SJSA1 (cell line): ENCODE data around the gene PCDHB9. TPM values are rescaled to one million over a fixed set of nuclear protein-coding genes. Genes with fewer than 3 reads are reported as not detected.
"Not testable (repeated sequence)": the region's sequence is repeated elsewhere in the genome, so short reads cannot be mapped to it uniquely, and the experiment has no call there.

Experiments used
- DNase-seq, 2 experiments: peaks; one replicate each; pipeline ENCODE4 v3.0.0-alpha.2; 2015 to 2020; ENCODE audit warnings: low spot score in 2 of 2, low read depth in 1 of 2
- H3K27ac ChIP-seq: fragments of 250-450 bp; sonication (Bioruptor Pico); 2 replicates; pipeline ENCODE4 v1.5.1; 2020; ENCODE audit warnings: mild to moderate bottlenecking, moderate library complexity
- H3K27me3 ChIP-seq: fragments of 250-450 bp; sonication (Bioruptor Pico); replicated peaks from 2 replicates; pipeline ENCODE4 v1.5.1; 2020; ENCODE audit warnings: mild to moderate bottlenecking, moderate library complexity
- H3K36me3 ChIP-seq: fragments of 250-450 bp; sonication (Bioruptor Pico); 2 replicates; pipeline ENCODE4 v1.5.1; 2020; ENCODE audit warnings: mild to moderate bottlenecking
- H3K4me1 ChIP-seq: fragments of 250-450 bp; sonication (Bioruptor Pico); replicated peaks from 2 replicates; pipeline ENCODE4 v1.6.1; 2021; ENCODE audit warnings: mild to moderate bottlenecking
- H3K4me3 ChIP-seq: fragments of 250-450 bp; sonication (Bioruptor Pico); 2 replicates; pipeline ENCODE4 v1.5.1; 2020; ENCODE audit warnings: mild to moderate bottlenecking
- H3K9me3 ChIP-seq: fragments of 250-450 bp; sonication (Bioruptor Pico); replicated peaks from 2 replicates; pipeline ENCODE4 v1.5.1; 2020; ENCODE audit warnings: mild to moderate bottlenecking
- total RNA-seq: library from RNA; depleted of rRNA; stranded (reverse); fragments of >200 nt; shearing (Covaris generic); gene quantifications from 2 replicates; pipeline ENCODE4 v1.2.3, GENCODE V29; 2014

The PCDHB9 gene
- total RNA-seq, 1 experiment from 2014 or later, result 2.7 TPM

DNA sequence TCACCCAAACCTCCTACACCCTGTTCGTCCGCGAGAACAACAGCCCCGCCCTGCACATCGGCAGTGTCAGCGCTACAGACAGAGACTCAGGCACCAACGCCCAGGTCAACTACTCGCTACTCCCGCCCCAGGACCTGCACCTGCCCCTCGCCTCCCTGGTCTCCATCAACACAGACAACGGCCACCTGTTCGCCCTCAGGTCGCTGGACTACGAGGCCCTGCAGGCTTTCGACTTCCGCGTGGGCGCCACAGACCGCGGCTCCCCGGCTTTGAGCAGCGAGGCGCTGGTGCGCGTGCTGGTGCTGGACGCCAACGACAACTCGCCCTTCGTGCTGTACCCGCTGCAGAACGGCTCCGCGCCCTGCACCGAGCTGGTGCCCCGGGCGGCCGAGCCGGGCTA, 14.2 kb downstream of the PCDHB9 start:
- not testable (repeated sequence) for H3K4me1 ChIP-seq, H3K4me3 ChIP-seq, H3K36me3 ChIP-seq, H3K27ac ChIP-seq, DNase-seq, H3K27me3 ChIP-seq
- peaks cover 13% of the 10 kb centered on the region; the same call in 1 of the 2 replicates for H3K9me3 ChIP-seq

DNA sequence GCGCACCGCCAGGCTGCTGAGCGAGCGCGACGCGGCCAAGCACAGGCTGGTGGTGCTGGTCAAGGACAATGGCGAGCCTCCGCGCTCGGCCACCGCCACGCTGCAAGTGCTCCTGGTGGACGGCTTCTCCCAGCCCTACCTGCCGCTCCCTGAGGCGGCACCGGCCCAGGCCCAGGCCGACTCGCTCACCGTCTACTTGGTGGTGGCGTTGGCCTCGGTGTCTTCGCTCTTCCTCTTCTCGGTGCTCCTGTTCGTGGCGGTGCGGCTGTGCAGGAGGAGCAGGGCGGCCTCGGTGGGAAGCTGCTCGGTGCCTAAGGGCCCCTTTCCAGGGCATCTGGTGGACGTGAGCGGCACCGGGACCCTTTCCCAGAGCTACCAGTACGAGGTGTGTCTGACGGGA, 14.7 kb downstream of the PCDHB9 start:
- H3K4me1 ChIP-seq, H3K27me3 ChIP-seq, H3K4me3 ChIP-seq, DNase-seq, H3K36me3 ChIP-seq, H3K27ac ChIP-seq: not testable (repeated sequence)
- peaks cover 13% of the 10 kb centered on the region; the same call in 1 of the 2 replicates for H3K9me3 ChIP-seq

DNA sequence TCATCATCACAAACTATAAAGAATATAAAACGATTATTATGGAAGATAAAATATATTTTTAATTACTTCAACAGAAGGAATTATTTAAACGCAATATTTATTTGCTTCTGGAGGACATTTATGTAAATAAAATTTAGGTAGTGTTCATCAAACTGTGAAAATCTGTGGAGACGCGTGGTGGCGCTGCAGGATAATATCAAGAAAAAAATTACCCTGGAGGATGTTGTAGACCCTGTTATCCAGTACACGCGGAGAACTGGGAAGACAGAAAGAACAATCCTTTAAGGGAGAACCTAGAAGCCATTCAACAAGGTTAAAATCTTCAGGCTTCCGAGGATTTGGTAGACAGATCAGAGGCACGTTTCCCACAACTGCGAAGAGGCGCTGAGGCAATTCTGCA, 21.5 kb downstream of the PCDHB9 start, which contains the start of gene PCDHB12:
PCDHB12 (plus strand) TSS at position 242 of the 400 bp plus-strand sequence. CDS start 189 bp downstream, outside the sequence.
- Histone ChIP-seq H3K9me3 (no peaks in the 10 kb centered on the region), H3K27ac (no peak within 1 kb of the TSS), H3K4me1 (no peaks in the 10 kb centered on the region), H3K4me3 (peak within 1 kb of the TSS; percentile 13; the same call in 1 of the 2 replicates), H3K27me3 (no peaks in the 10 kb centered on the region), H3K36me3 (no peaks in the 10 kb centered on the region)
- peak in 1 of 2 experiments; percentile 15 for DNase-seq

DNA sequence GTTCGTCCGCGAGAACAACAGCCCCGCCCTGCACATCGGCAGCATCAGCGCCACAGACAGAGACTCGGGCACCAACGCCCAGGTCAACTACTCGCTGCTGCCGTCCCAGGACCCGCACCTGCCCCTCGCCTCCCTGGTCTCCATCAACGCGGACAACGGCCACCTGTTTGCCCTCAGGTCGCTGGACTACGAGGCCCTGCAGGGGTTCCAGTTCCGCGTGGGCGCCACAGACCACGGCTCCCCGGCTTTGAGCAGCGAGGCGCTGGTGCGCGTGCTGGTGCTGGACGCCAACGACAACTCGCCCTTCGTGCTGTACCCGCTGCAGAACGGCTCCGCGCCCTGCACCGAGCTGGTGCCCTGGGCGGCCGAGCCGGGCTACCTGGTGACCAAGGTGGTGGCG, 23.3 kb downstream of the PCDHB9 start:
- H3K36me3 ChIP-seq, H3K4me3 ChIP-seq, H3K4me1 ChIP-seq, H3K27me3 ChIP-seq, DNase-seq, H3K27ac ChIP-seq, H3K9me3 ChIP-seq: not testable (repeated sequence)

DNA sequence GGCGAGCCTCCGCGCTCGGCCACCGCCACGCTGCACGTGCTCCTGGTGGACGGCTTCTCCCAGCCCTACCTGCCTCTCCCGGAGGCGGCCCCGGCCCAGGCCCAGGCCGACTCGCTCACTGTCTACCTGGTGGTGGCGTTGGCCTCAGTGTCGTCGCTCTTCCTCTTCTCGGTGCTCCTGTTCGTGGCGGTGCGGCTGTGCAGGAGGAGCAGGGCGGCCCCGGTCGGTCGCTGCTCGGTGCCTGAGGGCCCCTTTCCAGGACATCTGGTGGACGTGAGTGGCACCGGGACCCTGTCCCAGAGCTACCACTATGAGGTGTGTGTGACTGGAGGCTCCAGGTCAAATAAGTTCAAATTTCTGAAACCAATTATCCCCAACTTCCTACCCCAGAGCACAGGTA, 23.9 kb downstream of the PCDHB9 start:
- not testable (repeated sequence) for H3K9me3 ChIP-seq, H3K4me3 ChIP-seq, H3K4me1 ChIP-seq, H3K36me3 ChIP-seq, H3K27ac ChIP-seq, H3K27me3 ChIP-seq, DNase-seq

DNA sequence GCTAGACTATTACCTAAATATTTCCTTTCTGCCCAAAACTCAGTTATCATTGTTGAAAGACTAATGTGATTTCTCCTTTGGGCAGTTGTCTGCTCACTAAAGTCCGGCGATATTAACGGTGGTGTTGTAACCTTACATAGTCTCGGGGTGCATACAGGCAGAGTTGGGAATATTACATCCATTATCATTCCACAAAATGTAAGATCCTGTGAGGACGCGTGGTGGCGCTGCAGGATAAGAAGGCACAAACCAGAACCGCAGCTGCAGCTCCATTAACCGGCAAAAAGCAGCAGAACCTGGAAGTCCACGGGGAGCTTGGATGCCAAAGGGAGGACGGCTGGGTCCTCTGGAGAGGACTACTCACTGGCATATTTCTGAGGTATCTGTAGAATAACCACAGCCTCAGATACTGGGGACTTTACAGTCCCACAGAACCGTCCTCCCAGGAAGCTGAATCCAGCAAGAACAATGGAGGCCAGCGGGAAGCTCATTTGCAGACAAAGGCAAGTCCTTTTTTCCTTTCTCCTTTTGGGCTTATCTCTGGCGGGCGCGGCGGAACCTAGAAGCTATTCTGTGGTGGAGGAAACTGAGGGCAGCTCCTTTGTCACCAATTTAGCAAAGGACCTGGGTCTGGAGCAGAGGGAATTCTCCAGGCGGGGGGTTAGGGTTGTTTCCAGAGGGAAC, 26.8 kb downstream of the PCDHB9 start, which contains the start of gene PCDHB13:
PCDHB13 (plus strand) TSS at position 264 of the 684 bp plus-strand sequence; CDS start at position 469, 205 bp downstream.
- H3K36me3 ChIP-seq, DNase-seq, H3K9me3 ChIP-seq, H3K4me1 ChIP-seq, H3K27ac ChIP-seq, H3K4me3 ChIP-seq, H3K27me3 ChIP-seq: not testable (repeated sequence)

DNA sequence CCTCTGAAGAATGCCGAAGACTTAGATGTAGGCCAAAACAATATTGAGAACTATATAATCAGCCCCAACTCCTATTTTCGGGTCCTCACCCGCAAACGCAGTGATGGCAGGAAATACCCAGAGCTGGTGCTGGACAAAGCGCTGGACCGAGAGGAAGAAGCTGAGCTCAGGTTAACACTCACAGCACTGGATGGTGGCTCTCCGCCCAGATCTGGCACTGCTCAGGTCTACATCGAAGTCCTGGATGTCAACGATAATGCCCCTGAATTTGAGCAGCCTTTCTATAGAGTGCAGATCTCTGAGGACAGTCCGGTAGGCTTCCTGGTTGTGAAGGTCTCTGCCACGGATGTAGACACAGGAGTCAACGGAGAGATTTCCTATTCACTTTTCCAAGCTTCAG, 27.6 kb downstream of the PCDHB9 start:
- not testable (repeated sequence) for H3K4me3 ChIP-seq, H3K27ac ChIP-seq, H3K27me3 ChIP-seq, H3K36me3 ChIP-seq, H3K9me3 ChIP-seq, H3K4me1 ChIP-seq, DNase-seq

DNA sequence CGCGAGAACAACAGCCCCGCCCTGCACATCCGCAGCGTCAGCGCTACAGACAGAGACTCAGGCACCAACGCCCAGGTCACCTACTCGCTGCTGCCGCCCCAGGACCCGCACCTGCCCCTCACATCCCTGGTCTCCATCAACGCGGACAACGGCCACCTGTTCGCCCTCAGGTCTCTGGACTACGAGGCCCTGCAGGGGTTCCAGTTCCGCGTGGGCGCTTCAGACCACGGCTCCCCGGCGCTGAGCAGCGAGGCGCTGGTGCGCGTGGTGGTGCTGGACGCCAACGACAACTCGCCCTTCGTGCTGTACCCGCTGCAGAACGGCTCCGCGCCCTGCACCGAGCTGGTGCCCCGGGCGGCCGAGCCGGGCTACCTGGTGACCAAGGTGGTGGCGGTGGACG, 28.5 kb downstream of the PCDHB9 start:
- H3K27me3 ChIP-seq, DNase-seq, H3K36me3 ChIP-seq, H3K4me3 ChIP-seq, H3K9me3 ChIP-seq, H3K4me1 ChIP-seq, H3K27ac ChIP-seq: not testable (repeated sequence)

- not testable (repeated sequence) for H3K4me3 ChIP-seq, H3K27ac ChIP-seq, H3K4me1 ChIP-seq, H3K36me3 ChIP-seq, DNase-seq, H3K9me3 ChIP-seq, H3K27me3 ChIP-seq
Measured at GRCh38 chr5:141216035-141216434, 29.1 kb downstream of the PCDHB9 start.

GRCh38 chr5:141223112-141223783, 36.3 kb downstream of the PCDHB9 start, which contains the start of gene PCDHB14:
PCDHB14 (plus strand) TSS chr5:141223343; CDS start chr5:141223506, 163 bp downstream.
- no peaks in the 10 kb centered on the region for H3K4me1 ChIP-seq
- no peaks in the 10 kb centered on the region for H3K36me3 ChIP-seq
- peaks cover 2% of the 10 kb centered on the region; the same call in 1 of the 2 replicates for H3K9me3 ChIP-seq
- H3K4me3 ChIP-seq, result peak within 1 kb of the TSS; percentile 43
- DNase-seq, result peak in 1 of 2 experiments; percentile 74
- H3K27ac ChIP-seq, result no peak within 1 kb of the TSS
- no peaks in the 10 kb centered on the region for H3K27me3 ChIP-seq

DNA sequence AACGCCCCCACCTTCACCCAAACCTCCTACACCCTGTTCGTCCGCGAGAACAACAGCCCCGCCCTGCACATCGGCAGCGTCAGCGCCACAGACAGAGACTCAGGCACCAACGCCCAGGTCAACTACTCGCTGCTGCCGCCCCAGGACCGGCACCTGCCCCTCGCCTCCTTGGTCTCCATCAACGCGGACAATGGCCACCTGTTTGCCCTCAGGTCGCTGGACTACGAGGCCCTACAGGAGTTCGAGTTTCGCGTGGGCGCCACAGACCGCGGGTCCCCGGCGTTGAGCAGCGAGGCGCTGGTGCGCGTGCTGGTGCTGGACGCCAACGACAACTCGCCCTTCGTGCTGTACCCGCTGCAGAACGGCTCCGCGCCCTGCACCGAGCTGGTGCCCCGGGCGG, 37.9 kb downstream of the PCDHB9 start:
- H3K9me3 ChIP-seq, DNase-seq, H3K4me1 ChIP-seq: not testable (repeated sequence)

GRCh38 chr5:141225421-141225820, 38.5 kb downstream of the PCDHB9 start:
- not testable (repeated sequence) for H3K27me3 ChIP-seq, H3K9me3 ChIP-seq, H3K4me3 ChIP-seq, H3K36me3 ChIP-seq, H3K4me1 ChIP-seq, H3K27ac ChIP-seq, DNase-seq

More for the DNA sequence above, 37.9 kb downstream of the PCDHB9 start:
- not testable (repeated sequence) for H3K4me3 ChIP-seq, H3K27me3 ChIP-seq, H3K27ac ChIP-seq, H3K36me3 ChIP-seq

DNA sequence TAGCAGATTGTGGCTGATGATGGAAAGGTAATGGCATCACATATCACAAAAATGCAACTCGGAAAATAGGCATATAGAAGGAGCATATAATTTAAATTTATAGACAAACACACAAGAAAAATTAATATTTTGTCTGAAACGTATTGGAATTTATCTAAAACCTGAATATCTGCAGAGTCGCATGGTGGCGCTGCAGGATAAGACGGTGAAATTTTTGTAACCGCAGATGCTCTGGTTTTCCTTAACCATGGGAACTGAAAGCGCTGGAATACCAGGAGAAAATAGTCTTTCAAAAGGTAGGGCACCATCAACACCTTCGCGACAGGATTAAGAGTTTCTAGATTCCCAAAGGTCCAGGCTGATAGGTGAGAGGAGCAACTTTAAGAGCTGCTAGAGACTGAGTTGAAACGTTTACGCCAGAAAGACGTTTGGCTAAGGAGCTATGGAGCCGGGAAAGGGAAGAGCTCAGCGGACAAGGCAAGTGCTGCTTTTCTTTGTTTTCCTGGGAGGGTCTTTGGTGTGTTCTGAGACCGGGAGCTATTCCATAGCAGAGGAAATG, 47.2 kb downstream of the PCDHB9 start:
- Histone ChIP-seq H3K27ac (no peak overlapping the region), H3K4me1 (no peaks in the 10 kb centered on the region), H3K27me3 (no peaks in the 10 kb centered on the region), H3K9me3 (peaks cover 18% of the 10 kb centered on the region), H3K4me3 (no peak overlapping the region), H3K36me3 (no peaks in the 10 kb centered on the region)
- no peak for DNase-seq

DNA sequence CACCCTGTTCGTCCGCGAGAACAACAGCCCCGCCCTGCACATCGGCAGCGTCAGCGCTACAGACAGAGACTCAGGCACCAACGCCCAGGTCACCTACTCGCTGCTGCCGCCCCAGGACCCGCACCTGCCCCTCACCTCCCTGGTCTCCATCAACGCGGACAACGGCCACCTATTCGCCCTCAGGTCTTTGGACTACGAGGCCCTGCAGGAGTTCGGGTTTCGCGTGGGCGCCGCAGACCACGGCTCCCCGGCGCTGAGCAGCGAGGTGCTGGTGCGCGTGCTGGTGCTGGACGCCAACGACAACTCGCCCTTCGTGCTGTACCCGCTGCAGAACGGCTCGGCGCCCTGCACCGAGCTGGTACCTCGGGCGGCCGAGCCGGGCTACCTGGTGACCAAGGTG, 49.0 kb downstream of the PCDHB9 start:
- DNase-seq, H3K4me3 ChIP-seq: not testable (repeated sequence)

More for the DNA sequence above, 49.0 kb downstream of the PCDHB9 start:
- peaks cover 26% of the 10 kb centered on the region for H3K9me3 ChIP-seq
- not testable (repeated sequence) for H3K27ac ChIP-seq, H3K36me3 ChIP-seq, H3K27me3 ChIP-seq, H3K4me1 ChIP-seq
